ENCODE results near the gene IQCE. TPM values are rescaled to one million over a fixed set of nuclear protein-coding genes. Genes with fewer than 3 reads are reported as not detected.
A peak's percentile ranks its signal among the peaks of the same experiment; 100 is the strongest.

Gene IQCE
- total and polyA plus RNA-seq, 2 donors (not counting 1 experiment from before 2014, with no cell fraction given) = 5.3 to 8.3 TPM

DNA sequence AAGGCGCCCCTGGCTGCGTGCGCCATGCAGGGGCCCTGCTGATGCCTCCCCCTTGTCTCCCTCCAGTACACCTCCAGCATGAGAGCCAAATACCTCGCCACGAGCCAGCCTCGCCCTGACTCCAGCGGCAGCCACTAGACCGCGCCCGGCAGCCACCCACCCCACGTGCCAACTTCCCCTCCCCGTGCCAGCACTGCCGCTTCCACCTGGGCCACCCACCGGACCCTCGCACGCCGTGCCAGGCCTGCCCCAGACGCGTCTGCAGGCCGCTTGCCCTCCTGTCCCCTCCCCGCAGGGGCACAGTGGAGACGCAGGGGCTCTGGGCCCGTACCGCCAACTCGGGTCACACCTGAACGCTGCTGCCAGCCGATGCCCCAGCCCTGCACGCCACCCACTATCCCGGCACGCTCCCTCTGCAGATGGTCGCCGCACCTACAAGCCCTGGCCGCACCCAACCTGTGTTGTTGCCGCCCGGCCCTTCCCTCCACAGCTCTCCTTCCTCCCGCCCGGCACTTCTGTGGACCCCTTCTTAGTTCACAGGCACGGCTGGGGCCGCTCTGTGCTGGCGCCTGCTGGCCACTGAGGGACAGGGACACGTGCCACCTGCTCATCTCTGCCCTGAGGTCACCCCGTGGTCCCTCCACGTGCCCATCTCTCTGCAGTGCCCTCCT is 103.0 kb downstream of the IQCE start:
- no peak for DNase-seq (ENCODE audit: low read depth in 2 of 2)
- Histone ChIP-seq H3K27ac (ENCODE audit: insufficient read depth, low read length) (no peak overlapping the region), H3K4me1 (ENCODE audit: control insufficient read depth, extremely low read depth, insufficient read depth, low read length) (no peaks in the 10 kb centered on the region), H3K9me3 (ENCODE audit: control insufficient read depth, insufficient read depth, low read depth, low read length) (no peaks in the 10 kb centered on the region), H3K4me3 (replicated peaks in 1 of 4; ENCODE audit: control extremely low read depth in 1 of 4, insufficient read depth in 1 of 4, low read depth in 3 of 4, low read length in 4 of 4) (no peak overlapping the region), H4K20me1 (ENCODE audit: control insufficient read depth, extremely low read depth, insufficient read depth, low read length) (no peaks in the 10 kb centered on the region), H3K79me2 (ENCODE audit: control insufficient read depth, insufficient read depth, low read length) (no peaks in the 10 kb centered on the region), H3K9ac (ENCODE audit: insufficient read depth, low read length) (no peak overlapping the region), H3K4me2 (ENCODE audit: extremely low read depth, insufficient read depth, low read length) (no peak overlapping the region), H3K27me3 (ENCODE audit: control insufficient read depth, insufficient read depth, low read length) (peaks cover under 1% of the 10 kb centered on the region), H2AFZ (ENCODE audit: low read length) (no peak overlapping the region), H3K36me3 (ENCODE audit: control insufficient read depth, insufficient read depth, low read length) (peaks cover 12% of the 10 kb centered on the region)
- TF ChIP-seq EZH2 (IDR thresholded peaks at IDR 0.05; ENCODE audit: low read length, missing control alignments) = no peak
- TF ChIP-seq, protein P1, sequence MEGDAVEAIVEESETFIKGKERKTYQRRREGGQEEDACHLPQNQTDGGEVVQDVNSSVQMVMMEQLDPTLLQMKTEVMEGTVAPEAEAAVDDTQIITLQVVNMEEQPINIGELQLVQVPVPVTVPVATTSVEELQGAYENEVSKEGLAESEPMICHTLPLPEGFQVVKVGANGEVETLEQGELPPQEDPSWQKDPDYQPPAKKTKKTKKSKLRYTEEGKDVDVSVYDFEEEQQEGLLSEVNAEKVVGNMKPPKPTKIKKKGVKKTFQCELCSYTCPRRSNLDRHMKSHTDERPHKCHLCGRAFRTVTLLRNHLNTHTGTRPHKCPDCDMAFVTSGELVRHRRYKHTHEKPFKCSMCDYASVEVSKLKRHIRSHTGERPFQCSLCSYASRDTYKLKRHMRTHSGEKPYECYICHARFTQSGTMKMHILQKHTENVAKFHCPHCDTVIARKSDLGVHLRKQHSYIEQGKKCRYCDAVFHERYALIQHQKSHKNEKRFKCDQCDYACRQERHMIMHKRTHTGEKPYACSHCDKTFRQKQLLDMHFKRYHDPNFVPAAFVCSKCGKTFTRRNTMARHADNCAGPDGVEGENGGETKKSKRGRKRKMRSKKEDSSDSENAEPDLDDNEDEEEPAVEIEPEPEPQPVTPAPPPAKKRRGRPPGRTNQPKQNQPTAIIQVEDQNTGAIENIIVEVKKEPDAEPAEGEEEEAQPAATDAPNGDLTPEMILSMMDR (conservative IDR thresholded peaks at IDR 0.05 in 1 of 2, IDR thresholded peaks at IDR 0.05 in 1 of 2; ENCODE audit: low read depth in 1 of 2, low read length in 2 of 2) = peak in 1 of 2 donors; percentile 6

DNA sequence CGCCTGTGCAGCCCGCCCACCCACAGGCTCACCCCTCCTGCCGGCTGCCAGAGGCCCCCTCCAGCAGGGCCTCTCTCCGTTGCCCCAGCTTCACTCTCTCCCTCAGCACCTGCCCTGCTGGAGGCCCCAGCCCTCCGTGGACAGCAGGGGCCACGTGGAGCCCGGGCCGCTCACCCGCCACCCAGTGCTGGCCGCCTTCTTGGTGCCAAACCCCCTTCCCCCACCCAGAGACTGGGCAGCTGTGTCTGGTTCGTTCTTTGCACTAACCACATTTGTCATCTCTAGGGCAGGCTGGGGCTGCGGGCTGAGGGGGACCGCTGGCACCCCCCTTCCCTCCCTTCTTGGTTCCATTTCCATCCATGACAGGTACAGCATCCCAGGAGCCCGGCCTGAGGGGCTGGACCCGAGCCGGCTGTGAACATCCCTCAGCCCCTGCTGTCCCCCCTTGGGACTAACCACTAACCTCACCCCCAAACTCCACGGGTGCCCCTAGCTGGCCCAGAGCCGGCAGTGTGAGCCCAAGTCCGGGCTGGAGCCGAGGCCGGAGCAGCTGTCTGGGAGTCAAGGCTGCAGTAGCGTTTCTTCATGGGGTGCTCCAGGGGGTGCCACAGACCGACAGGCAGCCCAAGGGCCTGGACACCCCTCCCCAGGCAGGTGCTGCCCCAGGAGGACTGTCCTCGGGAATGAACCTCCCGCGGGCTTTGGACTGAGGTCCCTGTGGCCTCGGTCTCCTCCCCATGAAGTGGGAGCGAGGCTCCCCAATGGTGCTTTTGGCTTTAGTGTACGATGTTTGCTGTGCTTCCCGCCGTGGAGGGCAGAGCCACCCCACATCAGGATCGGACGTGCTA is 103.7 kb downstream of the IQCE start:
- Histone ChIP-seq H3K4me2 (ENCODE audit: extremely low read depth, insufficient read depth, low read length) (no peak overlapping the region), H2AFZ (ENCODE audit: low read length) (no peak overlapping the region), H3K9me3 (ENCODE audit: control insufficient read depth, insufficient read depth, low read depth, low read length) (no peaks in the 10 kb centered on the region), H3K27me3 (ENCODE audit: control insufficient read depth, insufficient read depth, low read length) (peaks cover 5% of the 10 kb centered on the region), H3K27ac (ENCODE audit: insufficient read depth, low read length) (no peak overlapping the region), H3K9ac (ENCODE audit: insufficient read depth, low read length) (no peak overlapping the region), H3K36me3 (ENCODE audit: control insufficient read depth, insufficient read depth, low read length) (peaks cover 10% of the 10 kb centered on the region), H3K4me3 (replicated peaks in 1 of 4; ENCODE audit: control extremely low read depth in 1 of 4, insufficient read depth in 1 of 4, low read depth in 3 of 4, low read length in 4 of 4) (no peak overlapping the region), H4K20me1 (ENCODE audit: control insufficient read depth, extremely low read depth, insufficient read depth, low read length) (no peaks in the 10 kb centered on the region), H3K79me2 (ENCODE audit: control insufficient read depth, insufficient read depth, low read length) (no peaks in the 10 kb centered on the region), H3K4me1 (ENCODE audit: control insufficient read depth, extremely low read depth, insufficient read depth, low read length) (no peaks in the 10 kb centered on the region)
- TF ChIP-seq, protein P1 (conservative IDR thresholded peaks at IDR 0.05 in 1 of 2, IDR thresholded peaks at IDR 0.05 in 1 of 2; ENCODE audit: low read depth in 1 of 2, low read length in 2 of 2) = no peak
- TF ChIP-seq EZH2 (IDR thresholded peaks at IDR 0.05; ENCODE audit: low read length, missing control alignments) = no peak
- no peak for DNase-seq (ENCODE audit: low read depth in 2 of 2)

DNA sequence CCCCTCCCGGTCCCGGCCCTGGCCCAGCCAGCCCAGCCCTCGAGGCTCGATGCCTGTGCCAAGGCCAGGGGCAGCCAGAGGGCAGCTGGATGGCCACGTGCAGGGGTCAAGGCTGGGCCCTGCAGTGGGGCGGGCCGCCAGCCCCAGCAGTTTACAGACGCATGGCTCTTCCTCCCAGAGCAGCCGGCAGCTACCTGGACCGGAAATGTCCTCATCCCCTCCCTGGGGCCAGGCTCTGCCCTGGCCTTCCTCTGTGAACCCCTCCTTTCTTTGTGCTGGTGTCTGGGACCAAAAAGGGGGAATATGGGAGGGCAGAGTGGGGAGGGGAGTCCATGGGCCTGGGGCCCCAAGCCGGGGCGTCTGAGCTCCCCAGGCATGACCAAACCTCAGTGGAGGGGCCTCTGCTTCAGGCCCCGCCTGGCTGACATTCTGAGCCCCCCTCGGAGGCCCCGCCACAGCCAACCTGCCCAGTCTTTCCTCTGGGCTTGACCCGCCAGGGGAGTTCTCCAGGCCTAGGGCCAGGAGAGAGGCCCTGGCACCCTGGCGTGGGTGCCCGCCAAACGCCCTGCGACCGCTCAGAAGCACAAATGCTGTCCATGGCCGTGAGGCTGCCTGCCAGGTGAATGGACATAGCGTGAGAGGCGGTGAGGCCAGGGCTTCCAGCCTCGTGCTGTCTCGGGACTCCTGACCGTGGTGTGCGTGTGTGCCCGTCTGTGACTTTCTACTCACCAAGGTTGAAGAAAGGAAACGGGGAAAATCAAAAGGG is 104.5 kb downstream of the IQCE start:
- Histone ChIP-seq H3K27ac (ENCODE audit: insufficient read depth, low read length) (no peak overlapping the region), H4K20me1 (ENCODE audit: control insufficient read depth, extremely low read depth, insufficient read depth, low read length) (no peaks in the 10 kb centered on the region)
- no peak for TF ChIP-seq EZH2 (IDR thresholded peaks at IDR 0.05; ENCODE audit: low read length, missing control alignments)
- TF ChIP-seq, protein P1 (conservative IDR thresholded peaks at IDR 0.05 in 1 of 2, IDR thresholded peaks at IDR 0.05 in 1 of 2; ENCODE audit: low read depth in 1 of 2, low read length in 2 of 2) = no peak

More for the DNA sequence above, 104.5 kb downstream of the IQCE start:
- H3K36me3 ChIP-seq (ENCODE audit: control insufficient read depth, insufficient read depth, low read length) = peaks cover 7% of the 10 kb centered on the region
- H3K4me2 ChIP-seq (ENCODE audit: extremely low read depth, insufficient read depth, low read length) = no peak overlapping the region
- H3K4me1 ChIP-seq (ENCODE audit: control insufficient read depth, extremely low read depth, insufficient read depth, low read length) = no peaks in the 10 kb centered on the region
- no peak overlapping the region for H3K9ac ChIP-seq (ENCODE audit: insufficient read depth, low read length)
- H3K79me2 ChIP-seq (ENCODE audit: control insufficient read depth, insufficient read depth, low read length) = no peaks in the 10 kb centered on the region
- DNase-seq (ENCODE audit: low read depth in 2 of 2) = peak in 1 of 2 donors; percentile 47
- H3K4me3 ChIP-seq (replicated peaks in 1 of 4; ENCODE audit: control extremely low read depth in 1 of 4, insufficient read depth in 1 of 4, low read depth in 3 of 4, low read length in 4 of 4) = no peak overlapping the region
- no peaks in the 10 kb centered on the region for H3K9me3 ChIP-seq (ENCODE audit: control insufficient read depth, insufficient read depth, low read depth, low read length)
- peaks cover 5% of the 10 kb centered on the region for H3K27me3 ChIP-seq (ENCODE audit: control insufficient read depth, insufficient read depth, low read length)
- H2AFZ ChIP-seq (ENCODE audit: low read length) = no peak overlapping the region
